SH-SY5Y (cell line): ENCODE data around the gene RPL34.

Source experiments
- GATA2 ChIP-seq: IDR thresholded peaks from 2 replicates; pipeline ENCODE4 v1.6.1; 2011; ENCODE audit warnings: mild to moderate bottlenecking, low read depth, low read length
- GATA3 ChIP-seq: IDR thresholded peaks from 2 replicates; pipeline ENCODE4 v1.6.1; 2011; ENCODE audit warnings: low read depth, mild to moderate bottlenecking, low read length, moderate library complexity

DNA sequence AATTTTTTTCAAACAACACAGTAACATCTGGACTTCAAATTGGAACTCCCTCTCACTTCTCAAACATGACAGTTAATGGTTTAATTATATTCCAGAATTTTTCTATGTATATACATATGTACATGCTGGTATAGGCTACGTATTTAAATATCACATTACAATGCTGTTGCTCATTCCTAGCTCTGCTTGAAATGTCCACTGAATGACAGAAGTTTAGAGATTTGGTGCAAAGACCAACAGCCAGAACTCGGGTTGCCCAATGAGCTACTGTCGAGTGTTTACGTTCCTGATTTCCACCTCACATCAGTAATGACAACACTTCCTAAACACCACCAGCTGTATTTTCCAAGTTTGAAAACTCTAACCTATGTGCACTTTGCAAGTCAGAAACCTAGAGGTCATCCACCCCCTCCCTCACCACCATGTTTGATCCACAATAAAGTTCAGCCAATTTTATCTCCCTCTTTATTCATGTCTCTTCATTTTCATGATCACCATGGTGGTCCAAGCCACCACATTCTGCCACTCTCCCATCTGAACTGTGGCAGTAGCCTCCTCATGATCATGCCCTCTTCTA is 49.3 kb upstream of the RPL34 start:
- TF ChIP-seq GATA3 (no peak), GATA2 (no peak)
